ENCODE data around the gene BDP1. TPM values are rescaled to one million over a fixed set of nuclear protein-coding genes. Genes with fewer than 3 reads are reported as not detected.
A peak's percentile ranks its signal among the peaks of the same experiment; 100 is the strongest.

Gene BDP1
- total and polyA plus RNA-seq, 12 donors, result 5.3 to 19.8 (median 17.1) TPM

- Histone ChIP-seq H3K4me1 (peaks cover 0 to 15% (median 12%) of the 10 kb centered on the region in 9 donors), H3K4me3 (no peak overlapping the region), H3K9me3 (no peaks in the 10 kb centered on the region), H3K27me3 (no peaks in the 10 kb centered on the region), H3K27ac (no peak overlapping the region), H3K36me3 (peaks cover 0 to 4% (median 0%) of the 10 kb centered on the region in 9 donors)
- WGBS, 2 donors, result 78 to 80% methylated on average over 4 of the region's 4 CpGs
- ATAC-seq (no peak), DNase-seq (no peak)
- intact Hi-C loops (cut with DNase I), result loop anchor here in 2 of 10 donors (10.0 kb wide), 1 partner anchor 172 kb away; no protein-coding TSS in a partner anchor
- TF ChIP-seq CTCF (IDR thresholded peaks at IDR 0.05), result no peak
Observed at GRCh38 chr5:71582945-71583584, 127.6 kb downstream of the BDP1 start.

- TF ChIP-seq CTCF (IDR thresholded peaks at IDR 0.05), result no peak
- no peaks in the 10 kb centered on the region for H3K27me3 ChIP-seq
- intact Hi-C loops (cut with DNase I), result loop anchor here in 4 of 10 donors (5.0 to 10.0 kb wide), 3 partner anchors 161 to 171 kb away; no protein-coding TSS in a partner anchor
- H3K36me3 ChIP-seq, result no peaks in the 10 kb centered on the region
- DNase-seq, result peak in 1 of 2 donors; percentile 10
- H3K27ac ChIP-seq, result peak overlapping the region; percentile 77 to 91 (median 82)
- H3K4me1 ChIP-seq, result peaks cover 0 to 30% (median 18%) of the 10 kb centered on the region in 9 donors
- WGBS, 2 donors, result 82 to 83% methylated on average over 22 of the region's 22 CpGs
- H3K9me3 ChIP-seq, result no peaks in the 10 kb centered on the region
- H3K4me3 ChIP-seq, result peak overlapping the region; percentile 35 to 98 (median 76)
- peak in 4 of 8 donors; percentile 3 to 22 (median 14) for ATAC-seq
Observed at GRCh38 chr5:71586052-71586940, 130.8 kb downstream of the BDP1 start.

- Histone ChIP-seq H3K27me3 (no peaks in the 10 kb centered on the region), H3K36me3 (no peaks in the 10 kb centered on the region), H3K4me1 (peaks cover 0 to 30% (median 18%) of the 10 kb centered on the region in 9 donors), H3K4me3 (peak within 1 kb of the TSS; percentile 35 to 98 (median 76)), H3K9me3 (no peaks in the 10 kb centered on the region), H3K27ac (peak within 1 kb of the TSS; percentile 77 to 91 (median 82))
- peak in 1 of 9 donors; percentile 3 for TF ChIP-seq CTCF (IDR thresholded peaks at IDR 0.05)
- ATAC-seq, result peak; percentile 100
- 0% methylated on average over 55 to 56 of the region's 56 CpGs for WGBS, 2 donors
- peak; percentile 97 to 98 for DNase-seq
- intact Hi-C loops (cut with DNase I), result loop anchor here in 4 of 10 donors (5.0 to 10.0 kb wide), 3 partner anchors 160 to 170 kb away; no protein-coding TSS in a partner anchor
Observed at GRCh38 chr5:71586941-71587765, 131.7 kb downstream of the BDP1 start, which contains the start of gene MCCC2. MCCC2 (plus strand) TSS chr5:71587340; CDS start chr5:71587426, 86 bp downstream.

Data from heart right ventricle (tissue), 16 donors.